ENCODE results near the gene ATG4C.
"Not testable (repeated sequence)": the region's sequence is repeated elsewhere in the genome, so short reads cannot be mapped to it uniquely, and the experiment has no call there.

- TF ChIP-seq, protein P1, sequence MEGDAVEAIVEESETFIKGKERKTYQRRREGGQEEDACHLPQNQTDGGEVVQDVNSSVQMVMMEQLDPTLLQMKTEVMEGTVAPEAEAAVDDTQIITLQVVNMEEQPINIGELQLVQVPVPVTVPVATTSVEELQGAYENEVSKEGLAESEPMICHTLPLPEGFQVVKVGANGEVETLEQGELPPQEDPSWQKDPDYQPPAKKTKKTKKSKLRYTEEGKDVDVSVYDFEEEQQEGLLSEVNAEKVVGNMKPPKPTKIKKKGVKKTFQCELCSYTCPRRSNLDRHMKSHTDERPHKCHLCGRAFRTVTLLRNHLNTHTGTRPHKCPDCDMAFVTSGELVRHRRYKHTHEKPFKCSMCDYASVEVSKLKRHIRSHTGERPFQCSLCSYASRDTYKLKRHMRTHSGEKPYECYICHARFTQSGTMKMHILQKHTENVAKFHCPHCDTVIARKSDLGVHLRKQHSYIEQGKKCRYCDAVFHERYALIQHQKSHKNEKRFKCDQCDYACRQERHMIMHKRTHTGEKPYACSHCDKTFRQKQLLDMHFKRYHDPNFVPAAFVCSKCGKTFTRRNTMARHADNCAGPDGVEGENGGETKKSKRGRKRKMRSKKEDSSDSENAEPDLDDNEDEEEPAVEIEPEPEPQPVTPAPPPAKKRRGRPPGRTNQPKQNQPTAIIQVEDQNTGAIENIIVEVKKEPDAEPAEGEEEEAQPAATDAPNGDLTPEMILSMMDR (optimal IDR thresholded peaks at IDR 0.05 in 1 of 3, IDR thresholded peaks at IDR 0.05 in 1 of 3, conservative IDR thresholded peaks at IDR 0.05 in 1 of 3; ENCODE audit: extremely low read depth in 1 of 3, insufficient read depth in 2 of 3, low read length in 3 of 3), result not testable (repeated sequence)
- not testable (repeated sequence) for TF ChIP-seq EZH2 (IDR thresholded peaks at IDR 0.05; ENCODE audit: low read length)
These were observed 29.0 kb upstream of the ATG4C start for GRCh38 chr1:62754938-62755337.

All from keratinocyte (primary cell).